NCI-H128 (cell line): Measurements from ENCODE around the gene ZNF576.
"Not testable (repeated sequence)": the region's sequence is repeated elsewhere in the genome, so short reads cannot be mapped to it uniquely, and the experiment has no call there.

Experiments used
- DNase-seq: peaks from one replicate; lab custom pipeline; 2025; ENCODE audit not compliant: unreplicated experiment; lab: John Stamatoyannopoulos, UW

ZNF576 gene

GRCh38 chr19:43599635-43600295 is 3.4 kb downstream of the ZNF576 start:
- no peak for DNase-seq

- not testable (repeated sequence) for DNase-seq
Observed at GRCh38 chr19:43600326-43600725, 3.9 kb downstream of the ZNF576 start.

GRCh38 chr19:43605875-43606568 is 9.6 kb downstream of the ZNF576 start:
- DNase-seq, result no peak

GRCh38 chr19:43606569-43607229 is 10.3 kb downstream of the ZNF576 start:
- no peak for DNase-seq

GRCh38 chr19:43607238-43608205 is 11.1 kb downstream of the ZNF576 start:
- DNase-seq, result no peak

- no peak for DNase-seq
Observed at GRCh38 chr19:43609872-43610271, 13.5 kb downstream of the ZNF576 start.

GRCh38 chr19:43610493-43610892 is 14.1 kb downstream of the ZNF576 start:
- no peak for DNase-seq

- DNase-seq, result no peak
Observed at GRCh38 chr19:43611788-43612187, 15.4 kb downstream of the ZNF576 start, which contains the start of gene SRRM5. TSS of gene SRRM5 (plus strand) at chr19:43612088. CDS start at chr19:43612122, 34 bp downstream.

GRCh38 chr19:43612374-43612773 is 16.0 kb downstream of the ZNF576 start:
- DNase-seq, result no peak

GRCh38 chr19:43616306-43616705 is 19.9 kb downstream of the ZNF576 start:
- DNase-seq, result no peak

GRCh38 chr19:43616954-43617353 is 20.6 kb downstream of the ZNF576 start:
- DNase-seq, result no peak

- peak; percentile 58 for DNase-seq
Observed at GRCh38 chr19:43618921-43619261, 22.5 kb downstream of the ZNF576 start.

GRCh38 chr19:43619262-43620060 is 23.1 kb downstream of the ZNF576 start, which contains the start of gene ZNF428:
TSS of gene ZNF428 (minus strand) at chr19:43619629. CDS start at chr19:43614304, 5,325 bp downstream.
- peak; percentile 76 for DNase-seq

- DNase-seq, result no peak
Observed at GRCh38 chr19:43620061-43621001, 23.9 kb downstream of the ZNF576 start.

- DNase-seq, result no peak
Observed at GRCh38 chr19:43622070-43622469, 25.7 kb downstream of the ZNF576 start.

GRCh38 chr19:43622956-43623355 is 26.6 kb downstream of the ZNF576 start:
- no peak for DNase-seq

- DNase-seq, result no peak
Observed at GRCh38 chr19:43623889-43624670, 27.7 kb downstream of the ZNF576 start.

- DNase-seq, result no peak
Observed at GRCh38 chr19:43624933-43625332, 28.5 kb downstream of the ZNF576 start.
